ENCODE data around the gene KRTAP10-6. TPM values are rescaled to one million over a fixed set of nuclear protein-coding genes. Genes with fewer than 3 reads are reported as not detected.

KRTAP10-6 gene
- total RNA-seq, 2 donors from 2014 or later, result not detected

DNA sequence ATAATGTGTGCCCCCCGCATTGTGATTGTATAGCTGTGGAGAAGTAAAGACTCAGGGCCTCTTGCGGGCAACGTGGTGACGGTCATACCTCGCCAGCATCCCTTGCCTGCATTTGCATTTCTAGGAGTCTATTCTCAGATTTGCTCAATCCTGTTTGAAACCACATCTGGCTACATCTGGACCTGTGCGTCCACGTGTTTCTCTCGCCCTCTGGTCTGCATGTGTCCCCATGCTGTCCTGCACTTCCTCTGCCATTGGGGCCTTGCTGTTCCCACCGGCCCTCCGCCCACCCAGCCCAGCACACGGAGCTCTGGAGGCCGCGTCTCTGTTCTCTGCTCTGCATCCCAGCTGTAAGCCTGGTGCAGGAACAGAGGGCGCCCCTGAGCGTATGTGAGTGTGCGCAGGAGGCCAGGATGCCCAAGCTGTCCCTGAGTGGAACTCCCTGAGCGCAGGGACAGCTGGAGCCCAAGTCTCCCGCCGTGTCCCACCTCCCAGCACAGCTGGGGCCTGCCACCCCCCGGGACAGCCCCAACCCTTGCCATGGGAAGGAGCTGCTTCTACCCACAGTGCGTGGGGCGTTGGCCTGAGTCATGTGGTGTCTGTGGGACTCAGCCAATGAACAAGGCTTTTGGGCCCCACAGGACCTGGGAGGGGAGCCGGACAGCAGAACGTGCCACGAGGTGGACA, 42.6 kb downstream of the KRTAP10-6 start:
- ATAC-seq (no peak), DNase-seq (no peak)
- intact Hi-C loops (cut with DNase I, micrococcal nuclease), result no loop called here

DNA sequence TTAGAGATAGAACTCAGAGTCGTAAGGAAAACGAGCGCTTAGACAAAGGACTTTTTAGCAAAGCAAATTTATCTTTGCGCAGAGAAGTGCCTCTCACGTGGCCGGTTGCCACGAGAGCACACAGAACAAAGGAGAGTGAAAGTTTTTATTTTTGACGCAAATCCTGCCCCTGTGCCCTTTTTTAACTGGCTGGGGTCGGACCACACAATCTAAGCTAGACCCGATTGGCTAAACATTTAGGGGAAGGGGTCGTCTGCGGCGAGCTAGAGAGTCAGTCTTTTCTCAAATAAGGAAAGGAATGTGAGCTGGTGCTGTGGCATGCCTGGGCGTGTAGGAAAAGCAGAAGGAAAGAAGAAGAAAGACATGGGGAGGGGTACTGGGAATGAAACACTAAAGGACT, 43.4 kb downstream of the KRTAP10-6 start:
- DNase-seq (no peak), ATAC-seq (no peak)
- intact Hi-C loops (cut with DNase I, micrococcal nuclease), result no loop called here

DNA sequence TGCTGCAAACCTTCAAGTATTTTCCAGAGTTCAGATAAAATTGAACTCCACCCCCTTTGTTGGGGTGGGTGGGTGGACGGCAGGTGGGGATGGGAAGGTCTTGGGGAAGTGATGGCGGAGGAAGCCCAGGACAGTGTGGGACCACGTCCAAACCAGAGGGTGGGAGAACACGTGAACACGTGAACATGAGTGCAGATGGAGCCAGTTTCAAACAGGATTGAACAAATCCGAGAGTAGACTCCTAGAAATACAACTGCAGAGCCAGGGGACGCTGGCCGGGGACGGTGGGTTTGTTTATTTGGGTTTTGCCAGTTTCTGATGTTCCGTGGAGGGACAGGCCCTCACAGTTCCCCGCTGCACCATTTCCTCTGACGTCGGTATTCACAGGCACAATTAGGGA, 43.9 kb downstream of the KRTAP10-6 start:
- intact Hi-C loops (cut with DNase I, micrococcal nuclease), result no loop called here
- no peak for ATAC-seq

DNA sequence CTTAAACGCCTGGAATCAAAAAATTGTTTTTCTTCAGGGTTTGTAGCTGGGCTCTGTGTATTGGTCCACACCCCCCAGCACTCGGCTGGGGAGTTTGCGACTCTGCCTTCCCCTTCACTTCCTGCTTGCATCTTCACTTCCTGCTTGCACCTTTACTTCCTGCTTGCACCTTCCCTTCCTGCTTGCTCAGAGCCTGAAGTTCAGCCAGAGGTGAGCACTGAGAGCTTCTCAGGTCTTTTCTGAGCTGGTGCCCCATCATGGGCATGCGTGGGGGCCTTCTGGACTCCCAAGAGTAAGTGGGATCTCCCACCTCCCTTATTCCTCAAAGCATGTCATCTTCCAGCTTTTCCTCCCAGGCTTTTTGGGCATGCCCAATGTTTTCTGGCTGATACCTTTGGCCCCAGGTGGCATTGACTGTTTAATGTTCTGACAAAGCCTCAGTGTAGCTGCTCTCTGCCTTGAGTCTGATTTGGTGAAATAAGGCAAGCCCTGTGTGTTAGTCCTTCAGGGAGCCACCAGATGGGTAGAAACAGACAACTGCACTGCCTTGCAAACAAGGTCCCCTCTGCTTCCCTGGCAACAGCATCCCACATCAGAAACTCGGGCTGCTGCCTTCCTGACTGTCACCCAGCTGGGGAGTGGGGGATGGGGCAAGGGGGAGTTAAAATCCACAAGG, 44.5 kb downstream of the KRTAP10-6 start:
- peak; percentile 74 for ATAC-seq
- intact Hi-C loops (cut with DNase I, micrococcal nuclease), result no loop called here
- no peak for DNase-seq

More for the DNA sequence above, 43.9 kb downstream of the KRTAP10-6 start:
- no peak for DNase-seq

DNA sequence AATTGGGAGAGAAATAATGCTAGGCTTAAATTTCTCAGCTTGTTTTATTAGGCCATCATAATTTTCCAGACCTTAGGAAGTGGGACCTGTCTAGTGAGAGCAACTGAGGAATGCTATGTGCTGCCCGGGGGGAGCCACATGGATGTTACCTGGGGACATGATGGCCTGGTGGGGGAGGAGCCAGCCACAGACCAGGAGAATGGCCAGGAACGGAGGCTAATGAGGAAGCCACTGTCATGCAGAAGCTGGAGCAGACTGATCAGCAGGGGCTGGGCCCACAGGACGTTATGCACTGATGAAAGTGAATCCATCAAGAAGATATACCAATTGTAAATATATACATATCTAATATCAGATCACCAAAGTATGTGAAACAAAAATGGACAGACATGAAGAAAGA, 47.7 kb downstream of the KRTAP10-6 start:
- DNase-seq, result no peak
- ATAC-seq, result no peak
- intact Hi-C loops (cut with DNase I, micrococcal nuclease), result no loop called here

DNA sequence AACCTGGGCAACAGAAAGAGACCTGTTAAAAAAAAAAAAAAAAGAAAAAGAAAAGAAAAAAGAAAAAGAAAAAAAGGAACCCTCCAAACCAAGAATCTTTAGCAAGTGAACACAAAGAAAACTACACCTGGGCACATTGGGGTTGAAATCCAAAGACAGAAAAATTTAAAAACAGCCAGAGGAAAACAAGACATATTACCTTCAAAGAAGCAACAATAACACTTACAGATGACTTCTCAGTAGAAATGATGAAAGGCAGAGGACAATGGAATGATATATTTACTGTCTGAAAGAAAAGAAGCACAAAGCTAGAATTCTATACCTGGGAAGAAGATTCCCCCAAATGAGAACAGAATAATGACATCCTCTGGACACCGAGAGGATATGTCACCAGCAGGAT, 49.6 kb downstream of the KRTAP10-6 start:
- ATAC-seq (no peak), DNase-seq (no peak)
- intact Hi-C loops (cut with DNase I, micrococcal nuclease), result no loop called here

Other genes with a start within 250 kb of the KRTAP10-6 start
- gene TRPM2, start 238.9 kb downstream of the KRTAP10-6 start, total RNA-seq, result 1 to 10 TPM; 3.3 to 5.4 TPM
- gene LRRC3, start 137.0 kb downstream of the KRTAP10-6 start, total RNA-seq, result 1 to 10 TPM; 2.5 to 3.5 TPM
- gene KRTAP10-1, start 52.3 kb downstream of the KRTAP10-6 start, total RNA-seq, result not detected
- gene KRTAP10-2, start 41.0 kb downstream of the KRTAP10-6 start, total RNA-seq, result not detected
- not detected for gene KRTAP10-3, start 33.7 kb downstream of the KRTAP10-6 start, total RNA-seq
- not detected for gene KRTAP10-4, start 18.8 kb downstream of the KRTAP10-6 start, total RNA-seq
- not detected for gene KRTAP10-5, start 11.9 kb downstream of the KRTAP10-6 start, total RNA-seq
- not detected for gene KRTAP10-7, start 8.1 kb upstream of the KRTAP10-6 start, total RNA-seq
- not detected for gene KRTAP10-8, start 19.6 kb upstream of the KRTAP10-6 start, total RNA-seq
- not detected for gene KRTAP10-9, start 34.6 kb upstream of the KRTAP10-6 start, total RNA-seq
- gene KRTAP10-10, start 44.9 kb upstream of the KRTAP10-6 start, total RNA-seq, result not detected
- not detected for gene KRTAP10-11, start 53.9 kb upstream of the KRTAP10-6 start, total RNA-seq
- not detected for gene KRTAP12-4, start 62.2 kb upstream of the KRTAP10-6 start, total RNA-seq
- gene KRTAP12-3, start 65.4 kb upstream of the KRTAP10-6 start, total RNA-seq, result not detected
- not detected for gene KRTAP12-2, start 74.4 kb upstream of the KRTAP10-6 start, total RNA-seq
- gene KRTAP12-1, start 89.7 kb upstream of the KRTAP10-6 start, total RNA-seq, result not detected
- gene KRTAP10-12, start 104.7 kb upstream of the KRTAP10-6 start, total RNA-seq, result not detected
- under 1 TPM in 1 of 2 donors, not detected in 1; 0.09 TPM for gene TSPEAR, start 119.1 kb upstream of the KRTAP10-6 start, total RNA-seq
- 10 to 100 TPM; 56.7 to 79.4 TPM for gene UBE2G2, start 209.3 kb upstream of the KRTAP10-6 start, total RNA-seq
- gene SUMO3, start 225.6 kb upstream of the KRTAP10-6 start, total RNA-seq, result 10 to 100 TPM; 67.3 to 73.2 TPM

Data from left colon (tissue), 2 donors.